ENCODE results near the gene CYP46A1.

GRCh38 chr14:99731547-99732435 lies 47.7 kb downstream of the CYP46A1 start:
- TF ChIP-seq CTCF (IDR thresholded peaks at IDR 0.05) (no peak), POLR2A (IDR thresholded peaks at IDR 0.05) (no peak)
